ENCODE data around the gene BCAN.

BCAN gene

DNA sequence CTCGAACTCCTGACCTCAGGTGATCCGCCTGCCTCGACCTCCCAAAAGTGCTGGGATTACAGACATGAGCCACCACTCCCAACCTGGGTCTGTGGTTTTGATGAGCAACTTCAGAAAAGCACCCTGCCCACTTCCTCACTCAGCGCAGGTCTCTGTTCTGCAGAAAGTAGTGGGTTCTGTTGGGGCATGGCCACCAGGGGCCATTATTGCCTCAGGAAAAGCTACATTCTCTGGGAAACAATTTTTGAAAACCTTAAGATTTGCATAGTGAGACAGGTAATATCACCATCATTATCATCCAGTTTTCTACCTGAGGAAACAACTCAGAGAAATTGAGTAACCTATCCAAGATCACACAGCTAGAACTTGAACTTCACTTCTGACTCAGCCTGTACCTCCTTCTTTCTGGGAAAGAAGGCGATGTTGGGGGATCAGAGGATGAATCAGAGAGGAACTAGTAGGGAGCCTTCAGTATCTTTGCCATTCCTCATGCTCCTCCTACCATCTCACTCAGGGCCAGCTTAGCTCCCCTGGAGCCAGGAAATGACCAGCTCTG is 42.4 kb downstream of the BCAN start:
- Mint-ChIP-seq H3K36me3 (ENCODE audit: low read depth) (no peaks in the 10 kb centered on the region), H3K27me3 (ENCODE audit: low read depth) (peaks cover 28% of the 10 kb centered on the region), H3K4me3 (no peak overlapping the region), H3K9me3 (no peaks in the 10 kb centered on the region), H3K4me1 (peaks cover 4% of the 10 kb centered on the region), H3K27ac (no peak overlapping the region)
- TF ChIP-seq, protein P1, sequence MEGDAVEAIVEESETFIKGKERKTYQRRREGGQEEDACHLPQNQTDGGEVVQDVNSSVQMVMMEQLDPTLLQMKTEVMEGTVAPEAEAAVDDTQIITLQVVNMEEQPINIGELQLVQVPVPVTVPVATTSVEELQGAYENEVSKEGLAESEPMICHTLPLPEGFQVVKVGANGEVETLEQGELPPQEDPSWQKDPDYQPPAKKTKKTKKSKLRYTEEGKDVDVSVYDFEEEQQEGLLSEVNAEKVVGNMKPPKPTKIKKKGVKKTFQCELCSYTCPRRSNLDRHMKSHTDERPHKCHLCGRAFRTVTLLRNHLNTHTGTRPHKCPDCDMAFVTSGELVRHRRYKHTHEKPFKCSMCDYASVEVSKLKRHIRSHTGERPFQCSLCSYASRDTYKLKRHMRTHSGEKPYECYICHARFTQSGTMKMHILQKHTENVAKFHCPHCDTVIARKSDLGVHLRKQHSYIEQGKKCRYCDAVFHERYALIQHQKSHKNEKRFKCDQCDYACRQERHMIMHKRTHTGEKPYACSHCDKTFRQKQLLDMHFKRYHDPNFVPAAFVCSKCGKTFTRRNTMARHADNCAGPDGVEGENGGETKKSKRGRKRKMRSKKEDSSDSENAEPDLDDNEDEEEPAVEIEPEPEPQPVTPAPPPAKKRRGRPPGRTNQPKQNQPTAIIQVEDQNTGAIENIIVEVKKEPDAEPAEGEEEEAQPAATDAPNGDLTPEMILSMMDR (IDR thresholded peaks at IDR 0.05; ENCODE audit: unreplicated experiment in 3 of 3), result no peak

DNA sequence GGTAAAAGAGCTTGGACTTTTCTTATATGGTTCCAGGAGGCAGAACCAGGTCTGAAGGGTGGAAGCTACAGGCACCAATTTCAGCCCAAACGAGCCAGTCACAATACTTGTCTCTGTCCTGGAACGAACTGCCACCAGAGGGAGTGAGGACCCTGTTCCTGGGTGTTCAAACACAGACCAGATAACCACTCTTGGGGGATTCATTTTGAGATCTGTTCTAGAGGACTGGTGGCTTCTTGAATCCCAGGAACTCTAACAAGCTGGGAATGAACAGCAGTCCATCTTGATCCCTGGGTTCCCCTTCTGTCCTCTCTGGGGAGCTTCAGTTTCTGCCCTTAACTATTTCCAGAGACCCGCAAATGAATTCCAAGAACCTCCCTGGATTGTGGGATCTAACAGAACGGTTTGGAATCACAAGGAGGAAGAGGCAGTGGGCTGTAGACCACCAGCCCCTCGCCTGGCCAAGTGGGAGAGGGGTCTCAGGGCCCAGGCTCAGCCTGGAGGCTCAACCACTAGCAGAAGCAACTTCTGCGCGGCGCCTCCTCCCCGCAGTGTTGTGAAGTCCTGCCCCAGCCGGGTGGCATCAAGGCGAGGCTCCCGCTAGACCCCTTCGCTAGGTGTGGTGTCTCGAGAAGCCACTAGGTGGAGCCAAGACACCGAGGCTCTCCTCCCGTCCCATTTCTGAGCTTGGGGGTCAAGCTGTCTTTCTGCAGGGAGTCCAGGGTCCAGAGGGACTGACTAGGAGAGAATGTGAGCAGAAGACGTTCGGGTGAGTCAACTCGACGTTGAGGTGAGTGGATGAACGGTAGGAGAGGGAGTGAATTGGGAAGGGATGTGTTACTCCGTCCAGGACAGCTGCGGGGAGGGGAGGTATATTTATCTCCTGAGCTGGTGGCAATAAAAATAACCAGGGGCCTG is 47.4 kb downstream of the BCAN start:
- H3K4me3 Mint-ChIP-seq, result peak overlapping the region; percentile 81 to 85 (median 84)
- H3K36me3 Mint-ChIP-seq (ENCODE audit: low read depth), result no peaks in the 10 kb centered on the region
- no peaks in the 10 kb centered on the region for H3K9me3 Mint-ChIP-seq
- peak overlapping the region; percentile 85 to 95 (median 95) for H3K27ac Mint-ChIP-seq
- H3K27me3 Mint-ChIP-seq (ENCODE audit: low read depth), result peaks cover 6% of the 10 kb centered on the region
- peaks cover 50% of the 10 kb centered on the region for H3K4me1 Mint-ChIP-seq
- TF ChIP-seq, protein P1 (IDR thresholded peaks at IDR 0.05; ENCODE audit: unreplicated experiment in 3 of 3), result peak; percentile 85 to 93 (median 85)

DNA sequence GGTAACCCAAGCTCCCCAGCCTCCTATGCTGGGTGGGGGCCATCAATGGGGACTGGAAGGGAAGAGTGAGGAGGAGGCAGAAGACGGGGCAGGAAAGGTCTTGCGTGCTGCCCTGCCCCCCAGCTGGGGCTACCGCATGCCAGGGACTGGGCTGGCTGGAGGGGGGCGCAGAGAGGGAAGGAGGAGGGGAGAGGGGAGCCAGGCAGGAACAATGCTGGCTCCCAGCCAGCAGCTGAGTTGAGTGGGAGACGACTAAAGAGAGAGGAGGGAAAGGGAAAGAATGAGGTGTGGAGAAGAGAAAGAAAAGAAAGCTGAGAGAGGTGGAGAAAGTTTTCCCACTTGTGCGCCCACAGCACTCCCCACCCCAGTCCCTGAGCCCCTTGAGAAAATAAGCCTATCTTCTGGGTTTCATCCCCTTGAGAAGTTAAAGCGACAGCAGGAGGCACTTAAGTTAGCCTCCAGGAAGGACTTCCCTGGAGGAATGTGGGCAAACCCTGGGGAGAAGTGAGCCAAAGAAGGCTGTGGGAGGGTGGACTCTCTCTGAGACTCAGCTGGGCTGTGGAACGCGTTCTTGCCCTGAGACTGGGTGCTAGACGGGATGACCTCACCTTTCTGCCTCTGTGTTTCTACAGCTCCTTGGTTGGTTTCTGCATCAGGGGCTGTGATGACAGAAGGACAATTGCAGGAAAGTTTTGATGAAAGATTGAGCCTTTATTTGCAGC is 48.2 kb downstream of the BCAN start:
- TF ChIP-seq, protein P1 (IDR thresholded peaks at IDR 0.05; ENCODE audit: unreplicated experiment in 3 of 3), result no peak
- Mint-ChIP-seq H3K27ac (peak overlapping the region; percentile 85 to 95 (median 95)), H3K36me3 (ENCODE audit: low read depth) (no peaks in the 10 kb centered on the region), H3K9me3 (no peaks in the 10 kb centered on the region), H3K4me3 (peak overlapping the region; percentile 81 to 85 (median 84)), H3K27me3 (ENCODE audit: low read depth) (peaks cover 6% of the 10 kb centered on the region), H3K4me1 (peaks cover 55% of the 10 kb centered on the region)

DNA sequence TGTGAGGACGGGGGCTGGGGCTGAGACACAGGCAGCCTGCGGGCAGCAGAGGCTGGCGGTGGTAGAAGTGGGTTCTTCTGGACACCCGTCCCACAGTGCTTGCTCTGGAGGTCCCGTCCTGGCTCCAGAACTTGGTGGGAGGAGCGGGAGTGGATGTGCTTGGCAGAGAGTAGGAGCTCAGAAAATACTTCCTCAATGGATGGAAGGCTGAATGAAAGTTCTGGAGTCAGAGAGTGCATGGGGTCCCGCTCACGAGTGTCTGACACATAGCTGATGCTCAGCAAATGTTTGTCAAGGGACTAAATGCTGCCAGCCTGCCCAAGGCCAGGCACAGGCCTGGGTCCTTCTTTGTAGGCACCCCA is 48.7 kb downstream of the BCAN start:
- peak overlapping the region; percentile 81 to 85 (median 84) for H3K4me3 Mint-ChIP-seq
- H3K27me3 Mint-ChIP-seq (ENCODE audit: low read depth), result peaks cover 6% of the 10 kb centered on the region
- TF ChIP-seq, protein P1 (IDR thresholded peaks at IDR 0.05; ENCODE audit: unreplicated experiment in 3 of 3), result no peak
- H3K27ac Mint-ChIP-seq, result peak overlapping the region; percentile 85 to 95 (median 95)
- H3K4me1 Mint-ChIP-seq, result peaks cover 55% of the 10 kb centered on the region
- H3K9me3 Mint-ChIP-seq, result no peaks in the 10 kb centered on the region
- no peaks in the 10 kb centered on the region for H3K36me3 Mint-ChIP-seq (ENCODE audit: low read depth)

DNA sequence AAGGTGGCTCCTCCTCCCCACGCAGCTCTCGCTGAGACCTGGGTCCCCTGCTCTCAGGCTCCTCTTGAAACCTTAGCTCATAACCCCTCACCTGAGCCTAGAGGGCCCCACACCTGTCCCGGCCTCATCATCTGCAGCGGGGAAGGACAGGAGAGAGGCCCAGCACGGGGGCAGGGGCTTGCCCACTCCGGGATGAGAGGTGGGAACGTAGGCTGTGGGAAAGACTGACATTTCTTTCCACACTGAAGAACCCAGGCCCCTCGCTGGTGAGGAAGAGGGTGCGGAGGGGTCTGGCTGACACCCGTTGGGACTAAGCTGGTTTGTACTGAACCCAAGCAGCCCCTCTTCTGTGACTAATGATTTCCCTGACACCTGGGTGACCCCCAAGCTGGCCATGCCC is 49.3 kb downstream of the BCAN start:
- peaks cover 55% of the 10 kb centered on the region for H3K4me1 Mint-ChIP-seq
- H3K4me3 Mint-ChIP-seq, result peak overlapping the region; percentile 64 to 84 (median 81)
- H3K27me3 Mint-ChIP-seq (ENCODE audit: low read depth), result peaks cover 6% of the 10 kb centered on the region
- peak overlapping the region; percentile 85 to 95 (median 86) for H3K27ac Mint-ChIP-seq
- TF ChIP-seq, protein P1 (IDR thresholded peaks at IDR 0.05; ENCODE audit: unreplicated experiment in 3 of 3), result no peak
- H3K9me3 Mint-ChIP-seq, result no peaks in the 10 kb centered on the region
- H3K36me3 Mint-ChIP-seq (ENCODE audit: low read depth), result no peaks in the 10 kb centered on the region
